ENCODE data around the gene PROCA1.

DNA sequence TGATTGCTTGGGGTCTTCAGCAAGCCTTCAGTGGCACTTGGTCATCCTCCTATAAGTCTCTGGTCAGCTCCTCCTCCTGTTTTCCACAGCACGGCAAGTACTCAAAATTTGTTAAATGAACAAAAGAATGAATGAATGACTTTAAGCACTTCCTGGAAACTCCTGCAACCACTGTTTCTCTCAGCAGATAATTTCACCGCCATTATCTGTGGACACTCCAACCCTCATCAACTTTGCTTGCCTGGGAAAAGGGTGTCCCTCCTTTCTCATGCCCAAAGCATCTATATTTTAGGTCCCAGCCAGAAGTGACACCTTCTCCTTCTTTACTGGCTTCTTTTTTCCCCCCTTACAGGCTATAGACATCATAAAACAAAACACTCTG lies 4.4 kb downstream of the PROCA1 start:
- TF ChIP-seq POLR2A (IDR thresholded peaks at IDR 0.05): no peak
- TF ChIP-seq, protein P1, sequence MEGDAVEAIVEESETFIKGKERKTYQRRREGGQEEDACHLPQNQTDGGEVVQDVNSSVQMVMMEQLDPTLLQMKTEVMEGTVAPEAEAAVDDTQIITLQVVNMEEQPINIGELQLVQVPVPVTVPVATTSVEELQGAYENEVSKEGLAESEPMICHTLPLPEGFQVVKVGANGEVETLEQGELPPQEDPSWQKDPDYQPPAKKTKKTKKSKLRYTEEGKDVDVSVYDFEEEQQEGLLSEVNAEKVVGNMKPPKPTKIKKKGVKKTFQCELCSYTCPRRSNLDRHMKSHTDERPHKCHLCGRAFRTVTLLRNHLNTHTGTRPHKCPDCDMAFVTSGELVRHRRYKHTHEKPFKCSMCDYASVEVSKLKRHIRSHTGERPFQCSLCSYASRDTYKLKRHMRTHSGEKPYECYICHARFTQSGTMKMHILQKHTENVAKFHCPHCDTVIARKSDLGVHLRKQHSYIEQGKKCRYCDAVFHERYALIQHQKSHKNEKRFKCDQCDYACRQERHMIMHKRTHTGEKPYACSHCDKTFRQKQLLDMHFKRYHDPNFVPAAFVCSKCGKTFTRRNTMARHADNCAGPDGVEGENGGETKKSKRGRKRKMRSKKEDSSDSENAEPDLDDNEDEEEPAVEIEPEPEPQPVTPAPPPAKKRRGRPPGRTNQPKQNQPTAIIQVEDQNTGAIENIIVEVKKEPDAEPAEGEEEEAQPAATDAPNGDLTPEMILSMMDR (IDR thresholded peaks at IDR 0.05): no peak
